GM23338 (cell line): ENCODE results near the gene TFDP1. TPM values are rescaled to one million over a fixed set of nuclear protein-coding genes. Genes with fewer than 3 reads are reported as not detected.

ENCODE experiments used
- ATAC-seq: fragments of 200-7000 bp; cut with Tn5 transposase; 3 replicates; pipeline ENCODE4 v1.9.1; 2020
- DNase-seq: peaks from one replicate; pipeline ENCODE4 v3.0.0-alpha.2; 2015; ENCODE audit warnings: low spot score
- H2AFZ ChIP-seq: fragments of 200-600 bp; sonication (generic); 2 replicates; pipeline ENCODE4 v1.8.0; 2016; ENCODE audit warnings: antibody characterized with exemption, mild to moderate bottlenecking, moderate library complexity
- H3F3A ChIP-seq: fragments of 200-600 bp; sonication (generic); replicated peaks from 2 replicates; pipeline ENCODE4 v1.8.0; 2017; ENCODE audit warnings: antibody characterized with exemption, mixed run types, low read depth
- H3K27ac ChIP-seq: fragments of 200-600 bp; sonication (generic); 2 replicates; pipeline ENCODE4 v1.6.1; 2016; ENCODE audit warnings: low read depth
- H3K27me3 ChIP-seq: fragments of 200-600 bp; sonication (generic); 2 replicates; pipeline ENCODE4 v1.8.0; 2016; ENCODE audit warnings: mild to moderate bottlenecking, mixed run types, moderate library complexity; ENCODE audit not compliant: insufficient read depth
- H3K36me3 ChIP-seq: fragments of 200-600 bp; sonication (generic); 2 replicates; pipeline ENCODE4 v1.8.0; 2016; ENCODE audit warnings: mild to moderate bottlenecking; ENCODE audit not compliant: insufficient read depth
- H3K4me1 ChIP-seq: fragments of 200-600 bp; sonication (generic); 2 replicates; pipeline ENCODE4 v1.8.0; 2016; ENCODE audit warnings: mild to moderate bottlenecking, moderate library complexity; ENCODE audit not compliant: insufficient read depth
- H3K4me2 ChIP-seq: fragments of 200-600 bp; sonication (generic); 2 replicates; pipeline ENCODE4 v1.7.1; 2017; ENCODE audit warnings: mixed run types
- H3K4me3 ChIP-seq: fragments of 200-600 bp; sonication (generic); 2 replicates; pipeline ENCODE4 v1.6.1; 2016; ENCODE audit warnings: mixed run types
- H3K79me2 ChIP-seq: fragments of 200-600 bp; sonication (generic); replicated peaks from 2 replicates; pipeline ENCODE4 v1.8.0; 2017; ENCODE audit warnings: mild to moderate bottlenecking; ENCODE audit not compliant: insufficient read depth
- H3K9me2 ChIP-seq: fragments of 200-600 bp; sonication (generic); 2 replicates; pipeline ENCODE4 v1.8.0; 2017; ENCODE audit not compliant: insufficient read depth
- H4K20me1 ChIP-seq: fragments of 200-600 bp; sonication (generic); replicated peaks from 2 replicates; pipeline ENCODE4 v1.8.0; 2017; ENCODE audit warnings: mild to moderate bottlenecking; ENCODE audit not compliant: insufficient read depth
- H3K27ac Mint-ChIP-seq: 2 replicates; pipeline ENCODE4 v1.8.0; 2020; ENCODE audit warnings: inconsistent platforms, mild to moderate bottlenecking, moderate library complexity, mixed read lengths
- H3K27me3 Mint-ChIP-seq: 3 replicates; pipeline ENCODE4 v1.8.0; 2022; ENCODE audit warnings: low read depth, mild to moderate bottlenecking, moderate library complexity, mixed read lengths, inconsistent platforms; ENCODE audit not compliant: insufficient read depth, poor library complexity
- H3K36me3 Mint-ChIP-seq: 3 replicates; pipeline ENCODE4 v1.8.0; 2021; ENCODE audit warnings: low read depth, mild to moderate bottlenecking, inconsistent platforms, moderate library complexity, mixed read lengths
- H3K4me1 Mint-ChIP-seq: 3 replicates; pipeline ENCODE4 v1.8.0; 2020; ENCODE audit warnings: mild to moderate bottlenecking, inconsistent platforms, mixed read lengths
- H3K4me3 Mint-ChIP-seq: 3 replicates; pipeline ENCODE4 v1.8.0; 2021; ENCODE audit warnings: moderate library complexity, mild to moderate bottlenecking, inconsistent platforms, mixed read lengths
- H3K9me3 Mint-ChIP-seq: 3 replicates; pipeline ENCODE4 v1.8.0; 2020; ENCODE audit warnings: moderate library complexity, mild to moderate bottlenecking, inconsistent platforms, mixed read lengths
- ETS1 ChIP-seq: IDR thresholded peaks from 2 replicates; pipeline ENCODE4 v1.6.1; 2016; ENCODE audit warnings: antibody characterized with exemption
- NANOG ChIP-seq: IDR thresholded peaks from 2 replicates; pipeline ENCODE4 v1.6.1; 2016; ENCODE audit warnings: antibody characterized with exemption, borderline replicate concordance
- POLR2AphosphoS5 ChIP-seq: IDR thresholded peaks from 2 replicates; pipeline ENCODE4 v1.6.1; 2016; ENCODE audit warnings: antibody characterized with exemption, low read depth
- ZNF331 ChIP-seq: fragments of 250-450 bp; sonication (Bioruptor Pico); IDR thresholded peaks from 2 replicates; pipeline ENCODE4 v1.5.0; 2020; ENCODE audit warnings: low read depth, mild to moderate bottlenecking, moderate library complexity
- ZNF462 ChIP-seq: fragments of 250-450 bp; sonication (Bioruptor Pico); IDR thresholded peaks from 2 replicates; pipeline ENCODE4 v1.5.0; 2020; ENCODE audit warnings: mild to moderate bottlenecking, moderate library complexity
- polyA plus RNA-seq: library from polyadenylated mRNA; unstranded; fragments of >200 nt; fragmentation: Nextera tagmentation; extraction: Ambion mirVana; gene quantifications from 2 replicates; pipeline ENCODE4 v1.2.1, GENCODE V29; 2016
- total RNA-seq: library from RNA; depleted of rRNA; stranded (reverse); fragments of >200 nt; shearing (Covaris generic); gene quantifications from 2 replicates; pipeline ENCODE4 v1.2.3, GENCODE V29; 2014
- TF ChIP-seq, protein P1 (sequence below): IDR thresholded peaks from one replicate; pipeline ENCODE4 v1.6.1; 2018; ENCODE audit warnings: antibody characterized with exemption; ENCODE audit not compliant: unreplicated experiment
- TF ChIP-seq, protein P2 (sequence below), 2 experiments: fragments of 200-600 bp in 1 of 2; sonication (generic) in 1 of 2; conservative IDR thresholded peaks; 2 replicates each; pipeline versions ENCODE4 v1.5.1 to v1.6.1; 2016 to 2017; ENCODE audit warnings: antibody characterized with exemption in 2 of 2, low read depth in 2 of 2, mild to moderate bottlenecking in 2 of 2, moderate library complexity in 1 of 2

TFDP1 gene
- total and polyA plus RNA-seq, 2 experiments from 2014 or later: 42.9 to 80.0 TPM

GRCh38 chr13:113535381-113535781, 49.2 kb upstream of the TFDP1 start (continued):
- TF ChIP-seq ETS1: no peak
- no peak for TF ChIP-seq NANOG
- TF ChIP-seq, protein P1, sequence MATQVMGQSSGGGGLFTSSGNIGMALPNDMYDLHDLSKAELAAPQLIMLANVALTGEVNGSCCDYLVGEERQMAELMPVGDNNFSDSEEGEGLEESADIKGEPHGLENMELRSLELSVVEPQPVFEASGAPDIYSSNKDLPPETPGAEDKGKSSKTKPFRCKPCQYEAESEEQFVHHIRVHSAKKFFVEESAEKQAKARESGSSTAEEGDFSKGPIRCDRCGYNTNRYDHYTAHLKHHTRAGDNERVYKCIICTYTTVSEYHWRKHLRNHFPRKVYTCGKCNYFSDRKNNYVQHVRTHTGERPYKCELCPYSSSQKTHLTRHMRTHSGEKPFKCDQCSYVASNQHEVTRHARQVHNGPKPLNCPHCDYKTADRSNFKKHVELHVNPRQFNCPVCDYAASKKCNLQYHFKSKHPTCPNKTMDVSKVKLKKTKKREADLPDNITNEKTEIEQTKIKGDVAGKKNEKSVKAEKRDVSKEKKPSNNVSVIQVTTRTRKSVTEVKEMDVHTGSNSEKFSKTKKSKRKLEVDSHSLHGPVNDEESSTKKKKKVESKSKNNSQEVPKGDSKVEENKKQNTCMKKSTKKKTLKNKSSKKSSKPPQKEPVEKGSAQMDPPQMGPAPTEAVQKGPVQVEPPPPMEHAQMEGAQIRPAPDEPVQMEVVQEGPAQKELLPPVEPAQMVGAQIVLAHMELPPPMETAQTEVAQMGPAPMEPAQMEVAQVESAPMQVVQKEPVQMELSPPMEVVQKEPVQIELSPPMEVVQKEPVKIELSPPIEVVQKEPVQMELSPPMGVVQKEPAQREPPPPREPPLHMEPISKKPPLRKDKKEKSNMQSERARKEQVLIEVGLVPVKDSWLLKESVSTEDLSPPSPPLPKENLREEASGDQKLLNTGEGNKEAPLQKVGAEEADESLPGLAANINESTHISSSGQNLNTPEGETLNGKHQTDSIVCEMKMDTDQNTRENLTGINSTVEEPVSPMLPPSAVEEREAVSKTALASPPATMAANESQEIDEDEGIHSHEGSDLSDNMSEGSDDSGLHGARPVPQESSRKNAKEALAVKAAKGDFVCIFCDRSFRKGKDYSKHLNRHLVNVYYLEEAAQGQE: no peak

DNA sequence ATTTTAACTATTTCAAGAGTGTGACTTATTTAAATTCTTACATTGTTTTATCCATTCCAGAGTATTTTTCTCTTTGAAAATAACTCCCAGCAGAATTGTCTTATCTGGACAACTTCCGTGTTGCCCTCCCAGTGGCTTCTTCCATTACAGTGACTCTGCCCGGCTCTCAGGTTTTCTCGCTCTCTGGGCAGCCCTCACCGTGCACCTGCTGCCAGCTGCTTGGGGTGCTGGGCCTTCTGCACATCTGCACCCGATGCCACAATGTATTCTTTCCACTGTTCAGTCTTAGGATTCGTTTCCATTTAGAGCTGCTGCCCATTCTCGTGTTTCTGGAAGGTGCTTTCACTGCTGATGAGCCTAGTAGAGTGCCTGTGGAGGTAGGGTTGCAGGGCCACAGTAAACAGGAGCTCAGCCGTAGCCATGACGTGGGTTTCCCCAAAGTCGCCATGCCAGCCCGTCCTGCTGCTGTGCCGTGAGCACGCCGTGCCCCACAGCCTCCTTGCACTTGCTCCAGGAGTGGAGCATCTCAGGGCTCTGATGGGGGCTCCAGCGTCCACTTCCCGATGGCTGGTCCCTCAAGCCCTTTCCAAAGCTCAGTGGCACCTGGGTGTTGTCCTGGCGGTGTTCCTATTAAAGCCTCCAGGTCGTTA, 48.0 kb upstream of the TFDP1 start:
- peaks cover 20% of the 10 kb centered on the region for H3K36me3 Mint-ChIP-seq

More for the DNA sequence above, 48.0 kb upstream of the TFDP1 start:
- ATAC-seq: no peak
- Histone ChIP-seq H3K36me3 (no peaks in the 10 kb centered on the region), H3F3A (peaks cover 15% of the 10 kb centered on the region; the same call in 1 of the 2 replicates), H3K27me3 (no peaks in the 10 kb centered on the region), H3K4me2 (no peak overlapping the region), H3K79me2 (no peaks in the 10 kb centered on the region), H3K9me2 (no peaks in the 10 kb centered on the region), H4K20me1 (no peaks in the 10 kb centered on the region; the same call in none of the 2 replicates), H3K4me1 (no peaks in the 10 kb centered on the region), H2AFZ (no peak overlapping the region), H3K27ac (no peak overlapping the region), H3K4me3 (no peak overlapping the region)
- Mint-ChIP-seq H3K4me3 (no peak overlapping the region), H3K27ac (no peak overlapping the region), H3K27me3 (peaks cover 3% of the 10 kb centered on the region), H3K9me3 (no peaks in the 10 kb centered on the region), H3K4me1 (peaks cover 11% of the 10 kb centered on the region)
- no peak for DNase-seq
- TF ChIP-seq, protein P1: no peak
- TF ChIP-seq POLR2AphosphoS5 (no peak), ZNF331 (CRISPR knock-in tag) (no peak), ZNF462 (CRISPR knock-in tag) (no peak)
- TF ChIP-seq, protein P2, sequence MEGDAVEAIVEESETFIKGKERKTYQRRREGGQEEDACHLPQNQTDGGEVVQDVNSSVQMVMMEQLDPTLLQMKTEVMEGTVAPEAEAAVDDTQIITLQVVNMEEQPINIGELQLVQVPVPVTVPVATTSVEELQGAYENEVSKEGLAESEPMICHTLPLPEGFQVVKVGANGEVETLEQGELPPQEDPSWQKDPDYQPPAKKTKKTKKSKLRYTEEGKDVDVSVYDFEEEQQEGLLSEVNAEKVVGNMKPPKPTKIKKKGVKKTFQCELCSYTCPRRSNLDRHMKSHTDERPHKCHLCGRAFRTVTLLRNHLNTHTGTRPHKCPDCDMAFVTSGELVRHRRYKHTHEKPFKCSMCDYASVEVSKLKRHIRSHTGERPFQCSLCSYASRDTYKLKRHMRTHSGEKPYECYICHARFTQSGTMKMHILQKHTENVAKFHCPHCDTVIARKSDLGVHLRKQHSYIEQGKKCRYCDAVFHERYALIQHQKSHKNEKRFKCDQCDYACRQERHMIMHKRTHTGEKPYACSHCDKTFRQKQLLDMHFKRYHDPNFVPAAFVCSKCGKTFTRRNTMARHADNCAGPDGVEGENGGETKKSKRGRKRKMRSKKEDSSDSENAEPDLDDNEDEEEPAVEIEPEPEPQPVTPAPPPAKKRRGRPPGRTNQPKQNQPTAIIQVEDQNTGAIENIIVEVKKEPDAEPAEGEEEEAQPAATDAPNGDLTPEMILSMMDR (conservative IDR thresholded peaks at IDR 0.05; ENCODE audit: low read depth in 2 of 2): no peak
